Glutamatergic neuron (in vitro differentiated cells): ENCODE measurements around the gene ARHGDIB. TPM values are rescaled to one million over a fixed set of nuclear protein-coding genes. Genes with fewer than 3 reads are reported as not detected.

Source experiments
- DNase-seq: peaks from one replicate; pipeline ENCODE4 v3.0.0; 2022
- H3K27ac Mint-ChIP-seq: one replicate; pipeline ENCODE4 v1.8.0; 2020; ENCODE audit warnings: mild to moderate bottlenecking, mixed read lengths, inconsistent platforms; ENCODE audit not compliant: unreplicated experiment
- H3K27me3 Mint-ChIP-seq: one replicate; pipeline ENCODE4 v1.8.0; 2020; ENCODE audit warnings: mild to moderate bottlenecking, moderate library complexity, mixed read lengths, inconsistent platforms; ENCODE audit not compliant: unreplicated experiment
- H3K36me3 Mint-ChIP-seq: one replicate; pipeline ENCODE4 v1.8.0; 2020; ENCODE audit warnings: mild to moderate bottlenecking, mixed read lengths, inconsistent platforms; ENCODE audit not compliant: unreplicated experiment
- H3K4me1 Mint-ChIP-seq: one replicate; pipeline ENCODE4 v1.8.0; 2020; ENCODE audit warnings: mild to moderate bottlenecking, low read depth, mixed read lengths, inconsistent platforms; ENCODE audit not compliant: unreplicated experiment
- H3K4me3 Mint-ChIP-seq: one replicate; pipeline ENCODE4 v1.8.0; 2020; ENCODE audit warnings: mild to moderate bottlenecking, mixed read lengths, inconsistent platforms; ENCODE audit not compliant: unreplicated experiment
- H3K9me3 Mint-ChIP-seq: one replicate; pipeline ENCODE4 v1.8.0; 2020; ENCODE audit warnings: mild to moderate bottlenecking, moderate library complexity, mixed read lengths, inconsistent platforms; ENCODE audit not compliant: unreplicated experiment
- CTCF ChIP-seq: fragments of 200-600 bp; sonication (generic); IDR thresholded peaks from one replicate; pipeline ENCODE4 v1.5.0; 2021; ENCODE audit not compliant: partially characterized antibody, unreplicated experiment
- total RNA-seq: library from RNA; stranded (reverse); fragmentation: NEBNext Ultra II Directional; extraction: Animal tissue kit (Norgen Biotek cat#: 25700); gene quantifications from one replicate; pipeline ENCODE4 v1.2.1, GENCODE V29; 2021; ENCODE audit not compliant: unreplicated experiment

Gene ARHGDIB
- total RNA-seq, 1 donor from 2014 or later, result not detected

GRCh38 chr12:14950982-14951746 is 10.2 kb downstream of the ARHGDIB start:
- H3K4me3 Mint-ChIP-seq, result no peak overlapping the region
- DNase-seq, result no peak
- H3K4me1 Mint-ChIP-seq, result no peaks in the 10 kb centered on the region
- TF ChIP-seq CTCF, result no peak
- no peak overlapping the region for H3K27ac Mint-ChIP-seq
- H3K27me3 Mint-ChIP-seq, result no peaks in the 10 kb centered on the region
- no peaks in the 10 kb centered on the region for H3K9me3 Mint-ChIP-seq
- H3K36me3 Mint-ChIP-seq, result no peaks in the 10 kb centered on the region

- TF ChIP-seq CTCF, result no peak
- no peaks in the 10 kb centered on the region for H3K4me1 Mint-ChIP-seq
- H3K36me3 Mint-ChIP-seq, result no peaks in the 10 kb centered on the region
- no peaks in the 10 kb centered on the region for H3K27me3 Mint-ChIP-seq
- H3K4me3 Mint-ChIP-seq, result no peak overlapping the region
- DNase-seq, result no peak
- H3K27ac Mint-ChIP-seq, result no peak overlapping the region
- H3K9me3 Mint-ChIP-seq, result no peaks in the 10 kb centered on the region
These were observed 11.0 kb downstream of the ARHGDIB start for GRCh38 chr12:14950421-14950820.

- Mint-ChIP-seq H3K4me1 (no peaks in the 10 kb centered on the region), H3K9me3 (no peaks in the 10 kb centered on the region), H3K36me3 (no peaks in the 10 kb centered on the region), H3K4me3 (no peak overlapping the region), H3K27me3 (no peaks in the 10 kb centered on the region), H3K27ac (no peak overlapping the region)
- no peak for TF ChIP-seq CTCF
- DNase-seq, result no peak
These were observed 11.8 kb downstream of the ARHGDIB start for GRCh38 chr12:14949631-14950030.

GRCh38 chr12:14948672-14949071 is 12.7 kb downstream of the ARHGDIB start:
- H3K9me3 Mint-ChIP-seq, result no peaks in the 10 kb centered on the region
- H3K36me3 Mint-ChIP-seq, result no peaks in the 10 kb centered on the region
- TF ChIP-seq CTCF, result no peak
- no peak for DNase-seq
- H3K27me3 Mint-ChIP-seq, result no peaks in the 10 kb centered on the region
- no peaks in the 10 kb centered on the region for H3K4me1 Mint-ChIP-seq
- no peak overlapping the region for H3K27ac Mint-ChIP-seq
- no peak overlapping the region for H3K4me3 Mint-ChIP-seq

GRCh38 chr12:14946861-14947260 is 14.5 kb downstream of the ARHGDIB start:
- Mint-ChIP-seq H3K9me3 (peaks cover 2% of the 10 kb centered on the region), H3K4me3 (no peak overlapping the region), H3K27me3 (no peaks in the 10 kb centered on the region), H3K36me3 (no peaks in the 10 kb centered on the region), H3K4me1 (no peaks in the 10 kb centered on the region), H3K27ac (no peak overlapping the region)
- no peak for TF ChIP-seq CTCF
- DNase-seq, result no peak
